Upper lobe of left lung (tissue), 6 donors: Measurements from ENCODE around the gene NRXN3. TPM values are rescaled to one million over a fixed set of nuclear protein-coding genes. Genes with fewer than 3 reads are reported as not detected.

Experiments
- ATAC-seq, 2 donors: fragments of 200-7000 bp; cut with Tn5 transposase; one replicate each; pipeline ENCODE4 v1.9.1; 2022; ENCODE audit warnings: mild to moderate bottlenecking in 2 of 2, moderate library complexity in 2 of 2; ENCODE audit not compliant: low FRiP score in 2 of 2
- DNase-seq, 2 donors: peaks; one replicate each; pipeline ENCODE4 v3.0.0-alpha.2; 2019 to 2020
- H3K27ac ChIP-seq, 4 donors: fragments of 200-600 bp; sonication (generic); one replicate each; pipeline ENCODE4 v1.5.1; 2016 to 2019
- H3K27me3 ChIP-seq, 4 donors: fragments of 200-600 bp; sonication (generic); one replicate each; pipeline ENCODE4 v1.5.1; 2017 to 2019
- H3K36me3 ChIP-seq, 4 donors: fragments of 200-600 bp; sonication (generic); one replicate each; pipeline ENCODE4 v1.5.1; 2016 to 2019
- H3K4me1 ChIP-seq, 4 donors: fragments of 200-600 bp; sonication (generic); one replicate each; pipeline ENCODE4 v1.5.1; 2018 to 2019
- H3K4me3 ChIP-seq, 4 donors: fragments of 200-600 bp; sonication (generic); one replicate each; pipeline ENCODE4 v1.5.1; 2017 to 2019; ENCODE audit warnings: mild to moderate bottlenecking in 2 of 4, moderate library complexity in 1 of 4
- H3K9me3 ChIP-seq, 4 donors: fragments of 200-600 bp; sonication (generic); one replicate each; pipeline ENCODE4 v1.5.1; 2018 to 2019
- CTCF ChIP-seq, 6 experiments: fragments of 450-650 bp in 4 of 6; fragments of 200-600 bp in 2 of 6; sonication (generic) in 2 of 6; IDR thresholded peaks; one replicate each; pipeline ENCODE4 v1.5.1; 2016 to 2019; ENCODE audit warnings: antibody characterized with exemption in 6 of 6
- EP300 ChIP-seq, 4 donors: sonication (generic); formaldehyde crosslinking; IDR thresholded peaks; one replicate each; pipeline ENCODE4 v1.5.1; 2017; ENCODE audit warnings: antibody characterized with exemption in 4 of 4, control low read depth in 2 of 4
- POLR2A ChIP-seq, 4 donors: fragments of 450-650 bp; IDR thresholded peaks; one replicate each; pipeline ENCODE4 v1.5.1; 2016 to 2017; ENCODE audit warnings: antibody characterized with exemption in 4 of 4, mild to moderate bottlenecking in 2 of 4
- POLR2AphosphoS5 ChIP-seq, 2 donors: sonication (generic); formaldehyde crosslinking; IDR thresholded peaks; one replicate each; pipeline ENCODE4 v1.5.1; 2017; ENCODE audit warnings: antibody characterized with exemption in 2 of 2
- WGBS, 2 donors: methylation state at CpG; one replicate each; pipeline ENCODE4 v1.1.5; 2017 to 2018; 5-methylcytosine and 5-hydroxymethylcytosine counted together
- total RNA-seq, 6 donors: library from RNA; depleted of rRNA in 4 of 6; stranded (reverse); fragments of >200 nt in 4 of 6; gene quantifications; one replicate each; pipeline versions ENCODE4 v1.1.0 to v1.2.1, GENCODE V29; 2016 to 2021
- donor health status: DM: no; HTN: no; CAD: no; lungs with moderate emphysema.
- donor health status: DM: no; HTN: yes; CAD: no; lungs with severe emphysema.

Gene NRXN3
- total RNA-seq, 6 donors from 2014 or later: 4.4 to 14.9 (median 7.2) TPM

- TF ChIP-seq POLR2AphosphoS5 (IDR thresholded peaks at IDR 0.05) (no peak), EP300 (IDR thresholded peaks at IDR 0.05) (peak in 1 of 4 donors; percentile 67)
- peak in 1 of 2 donors; percentile 22 for DNase-seq
- ATAC-seq: no peak
- no peak overlapping the region for H3K4me3 ChIP-seq
- no peak overlapping the region for H3K27ac ChIP-seq
- no peaks in the 10 kb centered on the region for H3K9me3 ChIP-seq
- no peaks in the 10 kb centered on the region for H3K4me1 ChIP-seq
- no peaks in the 10 kb centered on the region for H3K27me3 ChIP-seq
- 52 to 58% methylated on average over 2 of the region's 2 CpGs for WGBS, 2 donors
- H3K36me3 ChIP-seq: no peaks in the 10 kb centered on the region
Measured at GRCh38 chr14:79357307-79357706, 1187.1 kb downstream of the NRXN3 start.

GRCh38 chr14:79363291-79363690, 1193.1 kb downstream of the NRXN3 start:
- WGBS, 2 donors: 77 to 86% methylated on average over 3 of the region's 3 CpGs
- TF ChIP-seq EP300 (IDR thresholded peaks at IDR 0.05): no peak
- H3K36me3 ChIP-seq: no peaks in the 10 kb centered on the region

GRCh38 chr14:79369359-79370332, 1199.5 kb downstream of the NRXN3 start:
- 78% methylated on average over 10 of the region's 10 CpGs for WGBS, 2 donors

More at GRCh38 chr14:79363291-79363690, 1193.1 kb downstream of the NRXN3 start:
- H3K27ac ChIP-seq: no peak overlapping the region
- ATAC-seq (no peak), DNase-seq (no peak)
- no peak overlapping the region for H3K4me3 ChIP-seq
- H3K4me1 ChIP-seq: no peaks in the 10 kb centered on the region
- H3K27me3 ChIP-seq: no peaks in the 10 kb centered on the region
- H3K9me3 ChIP-seq: no peaks in the 10 kb centered on the region

GRCh38 chr14:79370969-79371368, 1200.8 kb downstream of the NRXN3 start:
- H3K27me3 ChIP-seq: no peaks in the 10 kb centered on the region
- no peak for ATAC-seq
- TF ChIP-seq EP300 (IDR thresholded peaks at IDR 0.05) (no peak), POLR2AphosphoS5 (IDR thresholded peaks at IDR 0.05) (no peak), POLR2A (IDR thresholded peaks at IDR 0.05) (no peak), CTCF (IDR thresholded peaks at IDR 0.05) (no peak)
- H3K4me1 ChIP-seq: no peaks in the 10 kb centered on the region
- no peaks in the 10 kb centered on the region for H3K36me3 ChIP-seq
- H3K27ac ChIP-seq: no peak overlapping the region
- H3K4me3 ChIP-seq: no peak overlapping the region
- DNase-seq: no peak
- 89 to 95% methylated on average over 1 of the region's 1 CpG for WGBS, 2 donors
- no peaks in the 10 kb centered on the region for H3K9me3 ChIP-seq

More at GRCh38 chr14:79369359-79370332, 1199.5 kb downstream of the NRXN3 start:
- H3K4me3 ChIP-seq: no peak overlapping the region
- ATAC-seq (peak; percentile 70 to 72), DNase-seq (no peak)
- H3K36me3 ChIP-seq: no peaks in the 10 kb centered on the region
- no peak for TF ChIP-seq POLR2A (IDR thresholded peaks at IDR 0.05)
- TF ChIP-seq EP300 (IDR thresholded peaks at IDR 0.05): no peak
- no peak for TF ChIP-seq POLR2AphosphoS5 (IDR thresholded peaks at IDR 0.05)
- no peak for TF ChIP-seq CTCF (IDR thresholded peaks at IDR 0.05)
- H3K27ac ChIP-seq: no peak overlapping the region
- no peaks in the 10 kb centered on the region for H3K4me1 ChIP-seq
- no peaks in the 10 kb centered on the region for H3K27me3 ChIP-seq
- no peaks in the 10 kb centered on the region for H3K9me3 ChIP-seq

- no peak overlapping the region for H3K27ac ChIP-seq
- H3K9me3 ChIP-seq: no peaks in the 10 kb centered on the region
- H3K36me3 ChIP-seq: no peaks in the 10 kb centered on the region
- no peaks in the 10 kb centered on the region for H3K4me1 ChIP-seq
- TF ChIP-seq EP300 (IDR thresholded peaks at IDR 0.05) (no peak), POLR2AphosphoS5 (IDR thresholded peaks at IDR 0.05) (no peak), CTCF (IDR thresholded peaks at IDR 0.05) (no peak), POLR2A (IDR thresholded peaks at IDR 0.05) (no peak)
- ATAC-seq: no peak
- H3K27me3 ChIP-seq: no peaks in the 10 kb centered on the region
- DNase-seq: no peak
- 83 to 84% methylated on average over 6 of the region's 6 CpGs for WGBS, 2 donors
- H3K4me3 ChIP-seq: no peak overlapping the region
Measured at GRCh38 chr14:79373451-79373850, 1203.3 kb downstream of the NRXN3 start.
